Activated CD4-positive, alpha-beta memory T cell treated with anti-CD3 and anti-CD28 coated beads for 36 hours (primary cell): Measurements from ENCODE around the gene NPY4R. TPM values are rescaled to one million over a fixed set of nuclear protein-coding genes. Genes with fewer than 3 reads are reported as not detected.
"Not testable (repeated sequence)": the region's sequence is repeated elsewhere in the genome, so short reads cannot be mapped to it uniquely, and the experiment has no call there.

ENCODE experiments used
- CTCF ChIA-PET: fragments of 350-600 bp; sonication (Branson Sonifier 250); formaldehyde crosslinking; loops from one replicate; lab custom pipeline; 2021; ENCODE audit warnings: antibody characterized with exemption, inconsistent platforms; lab: Charles Lee
- POLR2A ChIA-PET: fragments of 350-600 bp; sonication (Branson Sonifier 250); formaldehyde crosslinking; loops from one replicate; lab custom pipeline; 2021; ENCODE audit warnings: antibody characterized with exemption; lab: Charles Lee
- DNase-seq: peaks from one replicate; pipeline ENCODE4 v3.0.0-alpha.2; 2020
- H3K27ac Mint-ChIP-seq: one replicate; pipeline ENCODE4 v1.8.0; 2021; ENCODE audit warnings: mixed read lengths
- H3K27me3 Mint-ChIP-seq: one replicate; pipeline ENCODE4 v1.8.0; 2021; ENCODE audit warnings: mixed read lengths
- H3K36me3 Mint-ChIP-seq: one replicate; pipeline ENCODE4 v1.8.0; 2021; ENCODE audit warnings: mixed read lengths
- H3K4me1 Mint-ChIP-seq: one replicate; pipeline ENCODE4 v1.8.0; 2021; ENCODE audit warnings: low read depth, mixed read lengths
- H3K4me3 Mint-ChIP-seq: one replicate; pipeline ENCODE4 v1.8.0; 2021; ENCODE audit warnings: mild to moderate bottlenecking, mixed read lengths
- H3K9me3 Mint-ChIP-seq: one replicate; pipeline ENCODE4 v1.8.0; 2021; ENCODE audit warnings: mixed read lengths
- intact Hi-C: fragments of 100-400 bp; cut with micrococcal nuclease; formaldehyde crosslinking; loops from one replicate; pipeline ENCODE4 v1.15.1; 2023
- total RNA-seq, 2 experiments: library from RNA; stranded (reverse); gene quantifications; one replicate each; pipeline ENCODE4 v1.2.3, GENCODE V29; 2021

NPY4R gene
- total RNA-seq, 2 experiments from 2014 or later: not detected

- POLR2A ChIA-PET, CTCF ChIA-PET, H3K9me3 Mint-ChIP-seq, DNase-seq, H3K4me1 Mint-ChIP-seq, H3K36me3 Mint-ChIP-seq, H3K27ac Mint-ChIP-seq, intact Hi-C loops, H3K4me3 Mint-ChIP-seq, H3K27me3 Mint-ChIP-seq: not testable (repeated sequence)
Measured at GRCh38 chr10:46486459-46486858, 20.7 kb upstream of the NPY4R start.

GRCh38 chr10:46474746-46475320 lies 9.1 kb upstream of the NPY4R start:
- H3K27ac Mint-ChIP-seq, H3K4me1 Mint-ChIP-seq, CTCF ChIA-PET, DNase-seq, H3K27me3 Mint-ChIP-seq, intact Hi-C loops, H3K36me3 Mint-ChIP-seq, H3K9me3 Mint-ChIP-seq, H3K4me3 Mint-ChIP-seq, POLR2A ChIA-PET: not testable (repeated sequence)

- DNase-seq, intact Hi-C loops, POLR2A ChIA-PET, H3K4me3 Mint-ChIP-seq, H3K27ac Mint-ChIP-seq, H3K4me1 Mint-ChIP-seq, H3K27me3 Mint-ChIP-seq, H3K9me3 Mint-ChIP-seq, CTCF ChIA-PET, H3K36me3 Mint-ChIP-seq: not testable (repeated sequence)
Measured at GRCh38 chr10:46473758-46474157, 8.0 kb upstream of the NPY4R start.

GRCh38 chr10:46470134-46470533 lies 4.4 kb upstream of the NPY4R start:
- H3K9me3 Mint-ChIP-seq, CTCF ChIA-PET, DNase-seq, POLR2A ChIA-PET, H3K36me3 Mint-ChIP-seq, H3K4me1 Mint-ChIP-seq, H3K4me3 Mint-ChIP-seq, intact Hi-C loops, H3K27me3 Mint-ChIP-seq, H3K27ac Mint-ChIP-seq: not testable (repeated sequence)

GRCh38 chr10:46468119-46468809 lies 2.5 kb upstream of the NPY4R start:
- H3K36me3 Mint-ChIP-seq, CTCF ChIA-PET, H3K4me1 Mint-ChIP-seq, H3K4me3 Mint-ChIP-seq, H3K27me3 Mint-ChIP-seq, DNase-seq, intact Hi-C loops, H3K27ac Mint-ChIP-seq, POLR2A ChIA-PET, H3K9me3 Mint-ChIP-seq: not testable (repeated sequence)

GRCh38 chr10:46463608-46464007 lies 2.1 kb downstream of the NPY4R start:
- H3K4me3 Mint-ChIP-seq, H3K36me3 Mint-ChIP-seq, H3K27me3 Mint-ChIP-seq, DNase-seq, CTCF ChIA-PET, H3K27ac Mint-ChIP-seq, intact Hi-C loops, H3K9me3 Mint-ChIP-seq, H3K4me1 Mint-ChIP-seq, POLR2A ChIA-PET: not testable (repeated sequence)

- H3K27ac Mint-ChIP-seq, H3K4me1 Mint-ChIP-seq, H3K27me3 Mint-ChIP-seq, H3K4me3 Mint-ChIP-seq, CTCF ChIA-PET, H3K9me3 Mint-ChIP-seq, H3K36me3 Mint-ChIP-seq, POLR2A ChIA-PET, DNase-seq, intact Hi-C loops: not testable (repeated sequence)
Measured at GRCh38 chr10:46462276-46462675, 3.5 kb downstream of the NPY4R start.

GRCh38 chr10:46459579-46459978 lies 6.2 kb downstream of the NPY4R start:
- intact Hi-C loops, CTCF ChIA-PET, H3K27ac Mint-ChIP-seq, POLR2A ChIA-PET, H3K9me3 Mint-ChIP-seq, H3K36me3 Mint-ChIP-seq, H3K27me3 Mint-ChIP-seq, DNase-seq, H3K4me3 Mint-ChIP-seq, H3K4me1 Mint-ChIP-seq: not testable (repeated sequence)

GRCh38 chr10:46457071-46457470 lies 8.7 kb downstream of the NPY4R start:
- H3K4me1 Mint-ChIP-seq, H3K36me3 Mint-ChIP-seq, H3K4me3 Mint-ChIP-seq, H3K27ac Mint-ChIP-seq, intact Hi-C loops, CTCF ChIA-PET, POLR2A ChIA-PET, DNase-seq, H3K27me3 Mint-ChIP-seq, H3K9me3 Mint-ChIP-seq: not testable (repeated sequence)

- H3K27me3 Mint-ChIP-seq, CTCF ChIA-PET, DNase-seq, H3K9me3 Mint-ChIP-seq, intact Hi-C loops, H3K27ac Mint-ChIP-seq, H3K4me1 Mint-ChIP-seq, POLR2A ChIA-PET, H3K4me3 Mint-ChIP-seq, H3K36me3 Mint-ChIP-seq: not testable (repeated sequence)
Measured at GRCh38 chr10:46455992-46456391, 9.8 kb downstream of the NPY4R start.

GRCh38 chr10:46451365-46451764 lies 14.4 kb downstream of the NPY4R start:
- intact Hi-C loops, POLR2A ChIA-PET, H3K4me3 Mint-ChIP-seq, H3K27me3 Mint-ChIP-seq, H3K36me3 Mint-ChIP-seq, H3K4me1 Mint-ChIP-seq, H3K9me3 Mint-ChIP-seq, DNase-seq, CTCF ChIA-PET, H3K27ac Mint-ChIP-seq: not testable (repeated sequence)

- POLR2A ChIA-PET, H3K36me3 Mint-ChIP-seq, H3K9me3 Mint-ChIP-seq, H3K27ac Mint-ChIP-seq, H3K4me3 Mint-ChIP-seq, H3K4me1 Mint-ChIP-seq, DNase-seq, H3K27me3 Mint-ChIP-seq, CTCF ChIA-PET, intact Hi-C loops: not testable (repeated sequence)
Measured at GRCh38 chr10:46450829-46451228, 14.9 kb downstream of the NPY4R start.

- H3K9me3 Mint-ChIP-seq, CTCF ChIA-PET: not testable (repeated sequence)
Measured at GRCh38 chr10:46447439-46447838, 18.3 kb downstream of the NPY4R start.

More at GRCh38 chr10:46447439-46447838, 18.3 kb downstream of the NPY4R start:
- H3K27me3 Mint-ChIP-seq, POLR2A ChIA-PET, intact Hi-C loops, DNase-seq, H3K27ac Mint-ChIP-seq, H3K4me3 Mint-ChIP-seq, H3K36me3 Mint-ChIP-seq, H3K4me1 Mint-ChIP-seq: not testable (repeated sequence)
